HFFc6 (cell line): Measurements from ENCODE around the gene EPG5. TPM values are rescaled to one million over a fixed set of nuclear protein-coding genes. Genes with fewer than 3 reads are reported as not detected.

Experiments
- DNase-seq: peaks from one replicate; pipeline ENCODE4 v3.0.0-alpha.2; 2018
- H3K27ac Mint-ChIP-seq: 2 replicates; pipeline ENCODE4 v1.8.0; 2020; ENCODE audit warnings: mild to moderate bottlenecking, mixed read lengths
- H3K27me3 Mint-ChIP-seq: 2 replicates; pipeline ENCODE4 v1.8.0; 2021; ENCODE audit warnings: mild to moderate bottlenecking, moderate library complexity, mixed read lengths; ENCODE audit not compliant: insufficient read depth
- H3K36me3 Mint-ChIP-seq: 2 replicates; pipeline ENCODE4 v1.8.0; 2021; ENCODE audit warnings: low read depth, mixed read lengths
- H3K4me1 Mint-ChIP-seq: 2 replicates; pipeline ENCODE4 v1.8.0; 2020; ENCODE audit warnings: low read depth, mixed read lengths
- H3K4me3 Mint-ChIP-seq: 2 replicates; pipeline ENCODE4 v1.8.0; 2020; ENCODE audit warnings: mild to moderate bottlenecking, moderate library complexity, mixed read lengths
- H3K9me3 Mint-ChIP-seq: 2 replicates; pipeline ENCODE4 v1.8.0; 2020; ENCODE audit warnings: mild to moderate bottlenecking, mixed read lengths
- CTCF ChIP-seq: fragments of 200-600 bp; sonication (generic); IDR thresholded peaks from 2 replicates; pipeline ENCODE4 v1.5.0; 2021; ENCODE audit warnings: antibody characterized with exemption, mild to moderate bottlenecking
- total RNA-seq, 6 experiments: library from RNA; stranded (reverse); fragmentation: NEBNext Ultra II Directional; extraction: Animal tissue kit (Norgen Biotek cat#: 25700); gene quantifications; 2 replicates in 1 of 6; 3 replicates in 5 of 6; pipeline ENCODE4 v1.2.3, GENCODE V29; 2021

Gene EPG5
- total RNA-seq, 6 experiments from 2014 or later: 36.8 to 63.6 (median 44.5) TPM

GRCh38 chr18:45877403-45877802 is 89.7 kb downstream of the EPG5 start:
- no peak for DNase-seq
- H3K27me3 Mint-ChIP-seq: no peaks in the 10 kb centered on the region
- peaks cover 31% of the 10 kb centered on the region for H3K36me3 Mint-ChIP-seq
- no peak overlapping the region for H3K27ac Mint-ChIP-seq
- no peaks in the 10 kb centered on the region for H3K9me3 Mint-ChIP-seq
- no peak overlapping the region for H3K4me3 Mint-ChIP-seq
- TF ChIP-seq CTCF: no peak
- H3K4me1 Mint-ChIP-seq: peaks cover 30% of the 10 kb centered on the region

- no peaks in the 10 kb centered on the region for H3K9me3 Mint-ChIP-seq
- peaks cover 37% of the 10 kb centered on the region for H3K36me3 Mint-ChIP-seq
- peaks cover 42% of the 10 kb centered on the region for H3K4me1 Mint-ChIP-seq
- DNase-seq: no peak
- H3K4me3 Mint-ChIP-seq: no peak overlapping the region
- no peak overlapping the region for H3K27ac Mint-ChIP-seq
- no peak for TF ChIP-seq CTCF
- H3K27me3 Mint-ChIP-seq: no peaks in the 10 kb centered on the region
These were observed 91.0 kb downstream of the EPG5 start for GRCh38 chr18:45876161-45876560.

- Mint-ChIP-seq H3K9me3 (no peaks in the 10 kb centered on the region), H3K4me3 (no peak overlapping the region), H3K4me1 (peaks cover 52% of the 10 kb centered on the region), H3K36me3 (peaks cover 41% of the 10 kb centered on the region), H3K27ac (no peak overlapping the region), H3K27me3 (no peaks in the 10 kb centered on the region)
- TF ChIP-seq CTCF: no peak
- DNase-seq: no peak
These were observed 92.5 kb downstream of the EPG5 start for GRCh38 chr18:45874491-45875184.

- Mint-ChIP-seq H3K27ac (peak overlapping the region; percentile 14), H3K27me3 (no peaks in the 10 kb centered on the region; the same call in 1 of the 2 replicates), H3K4me1 (peaks cover 59% of the 10 kb centered on the region), H3K36me3 (peaks cover 60% of the 10 kb centered on the region), H3K4me3 (no peak overlapping the region), H3K9me3 (no peaks in the 10 kb centered on the region)
- DNase-seq: no peak
- no peak for TF ChIP-seq CTCF
These were observed 95.6 kb downstream of the EPG5 start for GRCh38 chr18:45871431-45872084.

- H3K27me3 Mint-ChIP-seq: no peaks in the 10 kb centered on the region; the same call in 1 of the 2 replicates
- peaks cover 68% of the 10 kb centered on the region for H3K4me1 Mint-ChIP-seq
- H3K4me3 Mint-ChIP-seq: no peak overlapping the region
- no peak overlapping the region for H3K27ac Mint-ChIP-seq
- peaks cover 64% of the 10 kb centered on the region for H3K36me3 Mint-ChIP-seq
- no peak for TF ChIP-seq CTCF
- H3K9me3 Mint-ChIP-seq: no peaks in the 10 kb centered on the region
- no peak for DNase-seq
These were observed 96.7 kb downstream of the EPG5 start for GRCh38 chr18:45870419-45870818.
